ENCODE results near the gene GIPR.
"Not testable (repeated sequence)": the region's sequence is repeated elsewhere in the genome, so short reads cannot be mapped to it uniquely, and the experiment has no call there.

The GIPR gene

DNA sequence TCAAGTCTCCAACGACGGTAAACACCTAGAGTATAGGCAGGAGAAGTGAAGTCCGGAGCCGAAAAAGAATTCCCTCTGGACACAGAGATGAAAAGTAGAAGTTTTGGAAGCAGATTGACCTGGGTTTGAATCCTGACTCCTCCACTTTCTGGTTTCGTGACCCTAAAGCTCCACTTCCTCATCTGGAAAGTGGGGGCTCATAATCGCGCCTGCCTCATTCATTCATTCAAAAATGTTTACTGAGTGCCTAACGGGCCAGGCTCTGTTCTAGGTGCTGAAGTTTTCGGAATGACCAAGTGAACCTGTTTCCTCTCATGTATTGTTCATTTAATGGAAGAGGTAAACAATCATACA lies 21.7 kb upstream of the GIPR start:
- no peak for FAIRE-seq

DNA sequence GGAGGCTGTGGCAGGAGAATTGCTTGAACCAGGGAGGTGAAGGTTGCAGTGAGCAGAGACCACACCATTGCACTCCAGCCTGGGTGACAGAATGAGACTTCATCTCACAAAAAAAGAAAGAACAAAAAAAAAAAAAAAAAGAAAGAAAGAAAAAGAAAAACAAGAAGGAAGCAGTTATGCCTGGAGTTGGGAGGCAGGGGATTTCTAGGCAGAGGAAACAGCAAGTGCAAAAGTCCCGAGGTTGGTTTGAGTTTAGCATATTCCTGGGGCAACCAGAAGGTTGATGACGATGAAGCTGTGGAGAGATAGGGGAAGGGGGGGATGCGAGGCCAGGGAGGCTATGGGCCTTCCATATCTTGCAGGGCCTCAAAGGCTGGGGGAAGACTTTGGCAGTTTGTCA lies 17.3 kb upstream of the GIPR start:
- FAIRE-seq: no peak

DNA sequence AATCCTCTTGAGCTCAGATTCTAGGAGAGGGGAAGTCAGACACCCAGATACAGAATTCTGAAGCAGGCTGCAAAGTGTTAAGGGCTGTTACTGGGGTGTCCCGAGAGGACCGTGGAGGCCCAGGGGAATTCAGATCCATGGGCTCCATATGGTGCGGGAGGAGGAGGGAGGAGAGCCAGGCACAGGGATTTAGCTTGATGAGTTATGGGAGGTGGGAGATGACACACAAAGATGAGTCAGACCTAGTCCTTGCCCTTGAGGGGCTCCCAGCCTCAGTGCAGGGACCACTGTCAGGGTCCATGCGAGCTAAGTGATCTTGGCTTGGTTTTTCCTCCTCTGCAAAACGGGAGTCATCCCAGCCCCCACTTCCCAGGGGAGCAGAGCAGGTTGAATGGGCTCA lies 14.4 kb upstream of the GIPR start:
- no peak for FAIRE-seq

DNA sequence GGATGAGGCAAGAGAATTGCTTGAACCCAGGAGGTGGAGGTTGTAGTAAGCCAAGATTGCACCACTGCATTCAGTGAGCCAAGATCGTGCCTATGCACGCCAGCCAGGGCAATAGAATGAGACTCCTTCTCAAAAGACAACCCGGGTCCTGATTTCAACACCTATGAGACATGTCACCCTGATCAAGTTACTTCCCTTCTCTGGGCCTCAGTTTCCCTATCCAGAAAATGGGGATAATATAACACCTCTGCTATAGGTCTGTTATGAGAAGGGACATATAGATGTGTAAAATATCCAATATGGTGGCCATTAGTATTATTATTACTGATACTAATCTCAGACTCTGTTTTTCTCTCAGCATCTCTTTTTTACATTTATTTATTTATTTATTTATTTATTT lies 12.9 kb upstream of the GIPR start:
- FAIRE-seq: no peak

DNA sequence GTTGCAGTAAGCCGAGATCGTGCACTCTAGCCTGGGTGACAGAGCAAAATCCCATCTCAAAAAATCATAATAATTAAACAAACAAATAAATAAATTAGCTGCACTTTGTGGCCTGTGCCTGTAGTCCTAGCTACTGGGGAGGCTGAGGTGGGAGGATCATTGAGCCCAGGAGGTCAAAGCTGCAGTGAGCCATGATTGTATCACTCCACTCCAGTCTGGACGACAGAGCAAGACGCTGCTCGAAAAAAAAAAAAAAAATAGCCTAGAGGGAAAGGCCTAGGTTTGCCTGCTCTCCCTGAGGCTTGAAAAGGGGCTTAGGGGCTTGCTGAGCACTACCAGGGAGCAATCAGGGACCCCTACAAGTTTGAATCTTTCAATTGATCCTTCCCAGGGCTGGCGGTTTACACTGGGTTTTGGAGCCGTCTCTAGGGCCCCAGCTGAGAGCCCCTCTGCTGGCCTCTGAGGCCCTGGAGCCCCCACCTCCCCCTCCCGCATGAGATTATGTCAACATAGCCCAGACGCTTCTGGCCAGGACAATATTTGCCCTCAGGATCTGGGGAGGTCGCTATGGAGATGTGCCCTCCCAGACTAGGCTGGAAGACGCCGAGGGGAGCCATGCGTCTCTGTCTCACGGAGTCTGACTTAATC lies 10.4 kb upstream of the GIPR start:
- FAIRE-seq: no peak

DNA sequence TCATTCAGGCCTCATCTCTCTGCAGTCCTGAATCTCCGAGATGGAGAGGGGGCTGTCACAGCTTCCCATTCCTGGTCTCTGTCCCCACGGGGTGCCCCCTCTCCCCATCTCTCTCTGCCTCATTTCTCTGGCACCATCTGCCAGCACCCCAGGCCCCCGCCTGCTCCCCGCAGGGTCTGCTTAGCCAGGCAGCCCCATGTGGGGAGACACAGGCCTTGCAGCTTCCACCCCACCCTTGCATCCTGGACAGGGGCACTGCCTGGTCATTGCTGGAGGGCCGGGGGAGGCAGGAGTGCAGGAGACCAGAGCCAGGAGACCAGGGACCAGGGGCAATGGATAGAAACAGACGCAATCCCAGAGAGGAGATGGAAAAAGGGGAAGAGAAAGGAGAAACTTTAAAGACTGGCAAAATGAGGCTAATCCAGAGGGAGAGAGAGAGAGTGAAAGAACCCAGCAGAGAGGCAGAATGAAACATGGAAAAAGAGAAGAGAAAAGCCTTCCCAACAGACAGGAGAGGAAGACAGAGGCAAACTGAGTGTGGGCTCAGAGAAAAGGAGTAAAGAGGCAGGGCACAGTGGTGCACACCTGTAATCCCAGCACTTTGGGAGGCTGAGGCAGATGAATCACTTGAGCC lies 8.8 kb upstream of the GIPR start:
- FAIRE-seq: no peak

DNA sequence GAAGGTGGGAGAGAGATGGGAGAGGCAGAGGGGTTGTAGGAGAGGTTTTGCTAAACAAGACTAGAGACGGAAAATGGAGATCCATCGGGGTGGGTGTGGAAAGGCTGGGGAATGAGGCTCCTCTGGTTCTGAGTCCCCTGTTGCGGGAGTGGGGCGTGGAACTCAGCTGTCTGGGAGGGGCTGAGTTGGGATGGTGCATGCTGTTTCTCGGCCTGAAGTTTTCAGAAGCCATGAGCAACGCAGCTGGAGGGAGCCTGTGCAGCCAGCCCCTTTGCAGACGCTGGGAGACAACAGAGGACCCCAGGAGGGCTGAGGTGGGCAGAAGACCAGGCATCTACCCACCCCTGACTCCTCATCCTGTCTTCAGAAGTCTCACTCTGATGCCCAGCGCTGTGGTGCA lies 7.4 kb upstream of the GIPR start:
- FAIRE-seq: no peak

DNA sequence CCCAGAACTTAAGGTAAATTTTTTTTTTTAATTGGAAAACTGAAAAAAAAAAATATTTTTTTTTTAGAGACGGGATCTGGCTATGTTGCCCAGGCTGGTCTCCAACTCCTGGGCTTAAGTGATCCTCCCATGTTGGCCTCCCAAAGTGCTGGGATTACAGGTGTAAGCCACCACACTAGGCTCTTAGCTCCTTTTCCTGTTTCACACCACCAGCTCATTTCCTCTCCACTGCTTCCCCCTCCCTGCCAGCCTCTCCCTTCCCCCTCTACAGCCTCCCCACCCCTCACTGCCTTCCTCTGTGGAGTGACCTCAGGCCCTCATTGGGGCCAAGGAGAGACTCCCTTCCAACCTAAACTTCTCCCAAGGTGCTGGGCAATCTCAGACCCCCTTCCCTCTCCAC lies 4.2 kb upstream of the GIPR start:
- FAIRE-seq: no peak

DNA sequence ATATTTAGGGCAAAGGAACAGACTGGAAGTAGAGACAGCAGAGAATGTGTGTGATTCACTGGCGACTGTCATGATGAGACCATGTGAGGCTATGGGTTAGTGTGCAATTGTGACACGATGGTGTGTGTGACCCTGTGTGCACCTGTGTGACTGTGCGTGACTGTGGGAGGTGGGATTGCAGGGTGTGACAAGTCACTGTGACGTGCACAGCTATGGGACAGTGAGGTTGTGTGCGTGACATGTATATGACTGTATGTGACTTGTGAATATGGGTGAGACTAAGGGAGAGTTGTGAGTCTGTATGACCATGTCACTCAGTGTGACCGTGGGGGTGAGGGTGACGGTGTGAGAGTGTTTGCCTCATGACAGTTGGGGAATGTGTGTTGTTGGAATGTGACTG lies 3.4 kb upstream of the GIPR start:
- FAIRE-seq: no peak

DNA sequence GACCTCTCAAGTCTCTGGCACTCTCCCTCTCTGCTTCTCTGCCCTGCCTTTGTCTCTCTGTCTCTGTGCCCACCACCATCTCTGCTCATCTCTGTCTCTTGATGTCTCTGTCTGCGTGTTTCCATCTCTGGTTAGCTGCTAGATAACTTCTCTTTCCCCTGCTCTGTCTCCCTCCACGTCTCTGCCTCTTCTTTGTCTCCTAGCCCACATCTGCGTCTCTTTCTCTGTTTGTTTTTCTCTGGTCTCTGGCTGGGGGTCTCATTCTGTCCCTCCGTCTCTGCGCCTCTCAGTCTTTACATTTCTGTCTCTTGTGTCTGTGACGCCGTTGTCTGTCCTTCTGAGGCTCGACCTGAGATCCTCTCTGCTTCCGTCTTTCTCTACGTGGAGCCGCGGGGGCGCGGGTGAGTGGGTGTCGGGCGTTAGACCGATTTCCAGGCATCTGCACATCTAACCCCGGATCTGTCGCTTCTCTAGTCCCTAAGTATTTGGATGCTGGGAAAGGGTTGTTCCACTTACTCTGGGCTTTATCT lies 386 bp downstream of the GIPR start:
- FAIRE-seq: no peak

DNA sequence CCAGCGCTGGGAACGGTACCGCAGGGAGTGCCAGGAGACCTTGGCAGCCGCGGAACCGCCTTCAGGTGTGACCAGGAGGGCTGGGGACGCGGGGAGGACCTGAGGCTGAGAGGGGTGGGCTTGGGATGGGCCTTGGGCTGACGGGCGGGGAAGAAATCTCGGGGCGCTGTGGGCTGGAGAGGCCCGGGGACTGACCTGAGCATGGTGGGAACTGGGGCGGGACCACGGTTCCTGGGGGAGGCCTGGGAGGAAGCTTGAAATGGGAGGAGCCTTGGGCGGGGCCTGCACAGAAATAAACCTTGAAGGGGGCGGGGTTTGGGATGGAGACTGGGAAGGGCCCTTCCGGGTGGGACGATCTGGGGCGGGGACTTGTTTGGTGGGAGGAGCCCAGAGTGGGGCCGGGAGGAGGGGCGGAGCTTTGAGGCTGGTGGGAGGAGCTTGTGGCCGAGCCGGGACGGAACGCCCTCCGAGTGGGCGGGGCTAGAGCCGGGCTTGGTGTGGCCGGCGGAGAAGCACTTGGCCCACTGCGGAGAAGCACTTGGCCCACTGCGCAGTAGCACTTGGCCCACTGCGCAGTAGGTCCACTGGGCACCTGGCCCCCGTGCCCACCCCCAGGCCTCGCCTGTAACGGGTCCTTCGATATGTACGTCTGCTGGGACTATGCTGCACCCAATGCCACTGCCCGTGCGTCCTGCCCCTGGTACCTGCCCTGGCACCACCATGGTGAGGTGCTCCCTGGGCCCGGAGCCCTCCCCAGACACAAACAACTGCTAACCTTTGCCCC lies 2.8 kb downstream of the GIPR start:
- no peak for FAIRE-seq

DNA sequence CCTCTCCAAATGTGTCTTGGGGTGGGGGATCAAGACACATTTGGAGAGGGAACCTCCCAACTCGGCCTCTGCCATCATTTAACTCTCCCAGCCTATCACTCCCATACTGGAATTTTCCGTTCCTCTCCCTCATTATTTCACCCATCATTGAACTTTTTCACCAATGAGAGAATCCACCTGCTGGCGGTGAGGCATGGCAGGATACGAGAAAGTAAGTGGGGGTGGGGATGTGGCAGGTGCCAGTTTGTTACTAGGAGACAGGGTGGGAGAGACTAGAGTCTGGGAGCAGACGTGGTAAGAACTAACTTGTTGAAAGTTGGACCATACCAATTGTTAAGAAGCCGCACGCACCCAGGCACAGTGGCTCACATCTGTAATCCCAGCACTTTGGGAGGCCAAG lies 6.9 kb downstream of the GIPR start:
- FAIRE-seq: no peak

DNA sequence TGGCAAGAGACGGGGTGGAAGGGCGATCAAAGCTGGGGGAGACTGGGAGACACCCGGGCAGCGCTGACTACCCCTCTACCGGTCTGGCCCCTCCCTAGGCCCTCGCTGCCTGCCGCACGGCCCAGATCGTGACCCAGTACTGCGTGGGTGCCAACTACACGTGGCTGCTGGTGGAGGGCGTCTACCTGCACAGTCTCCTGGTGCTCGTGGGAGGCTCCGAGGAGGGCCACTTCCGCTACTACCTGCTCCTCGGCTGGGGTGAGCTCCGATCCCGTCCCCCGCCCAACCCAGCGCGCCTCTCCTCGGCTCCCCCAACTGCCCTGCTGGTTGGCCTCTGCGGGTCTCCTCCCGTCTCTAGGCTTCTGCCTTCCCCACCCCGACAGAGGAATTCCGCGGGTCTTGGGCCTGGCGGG lies 8.8 kb downstream of the GIPR start:
- no peak for FAIRE-seq

DNA sequence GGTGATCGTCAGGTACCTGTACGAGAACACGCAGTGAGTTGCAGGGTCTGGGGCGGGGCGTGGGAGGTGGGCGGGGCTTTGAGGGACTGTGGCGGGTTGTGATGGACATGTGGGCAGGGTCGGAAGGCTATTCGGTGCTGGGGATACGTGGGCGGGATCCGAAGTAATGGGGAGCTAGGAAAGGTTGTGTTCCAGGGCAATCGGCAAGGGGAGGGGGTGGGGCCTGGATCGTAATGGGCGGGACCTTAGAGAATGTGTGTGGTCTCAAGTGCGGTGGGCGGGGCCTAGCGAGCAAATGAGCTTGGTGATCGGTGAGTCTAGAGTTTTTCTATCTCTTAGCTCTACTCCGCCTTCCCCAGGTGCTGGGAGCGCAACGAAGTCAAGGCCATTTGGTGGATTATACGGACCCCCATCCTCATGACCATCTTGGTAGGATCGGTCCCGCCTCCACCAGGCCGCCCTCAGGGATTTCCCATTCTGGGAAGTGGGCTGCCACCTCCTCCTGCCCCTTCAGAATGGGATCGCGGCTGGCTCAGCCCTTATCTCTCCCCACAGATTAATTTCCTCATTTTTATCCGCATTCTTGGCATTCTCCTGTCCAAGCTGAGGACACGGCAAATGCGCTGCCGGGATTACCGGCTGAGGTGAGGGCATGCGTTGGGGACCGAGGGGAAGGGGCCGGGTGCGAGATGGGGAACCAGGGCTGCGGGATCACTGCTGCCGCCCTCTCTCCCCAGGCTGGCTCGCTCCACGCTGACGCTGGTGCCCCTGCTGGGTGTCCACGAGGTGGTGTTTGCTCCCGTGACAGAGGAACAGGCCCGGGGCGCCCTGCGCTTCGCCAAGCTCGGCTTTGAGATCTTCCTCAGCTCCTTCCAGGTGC lies 9.6 kb downstream of the GIPR start:
- no peak for FAIRE-seq

DNA sequence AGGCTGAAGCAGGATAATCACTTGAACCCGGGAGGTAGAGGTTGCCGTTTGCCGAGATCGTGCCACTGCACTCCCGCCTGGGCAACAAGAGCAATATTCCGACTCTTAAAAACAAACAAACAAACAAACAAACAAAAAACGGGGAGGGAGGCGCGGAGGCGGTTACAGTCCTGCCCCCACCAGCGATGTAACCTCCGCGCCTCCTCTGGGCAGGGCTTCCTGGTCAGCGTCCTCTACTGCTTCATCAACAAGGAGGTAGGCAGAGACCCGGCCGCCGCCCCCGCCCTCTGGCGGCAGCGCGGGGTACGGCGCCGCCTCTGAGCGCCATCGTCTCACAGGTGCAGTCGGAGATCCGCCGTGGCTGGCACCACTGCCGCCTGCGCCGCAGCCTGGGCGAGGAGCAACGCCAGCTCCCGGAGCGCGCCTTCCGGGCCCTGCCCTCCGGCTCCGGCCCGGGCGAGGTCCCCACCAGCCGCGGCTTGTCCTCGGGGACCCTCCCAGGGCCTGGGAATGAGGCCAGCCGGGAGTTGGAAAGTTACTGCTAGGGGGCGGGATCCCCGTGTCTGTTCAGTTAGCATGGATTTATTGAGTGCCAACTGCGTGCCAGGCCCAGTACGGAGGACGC lies 13.5 kb downstream of the GIPR start:
- FAIRE-seq: no peak

DNA sequence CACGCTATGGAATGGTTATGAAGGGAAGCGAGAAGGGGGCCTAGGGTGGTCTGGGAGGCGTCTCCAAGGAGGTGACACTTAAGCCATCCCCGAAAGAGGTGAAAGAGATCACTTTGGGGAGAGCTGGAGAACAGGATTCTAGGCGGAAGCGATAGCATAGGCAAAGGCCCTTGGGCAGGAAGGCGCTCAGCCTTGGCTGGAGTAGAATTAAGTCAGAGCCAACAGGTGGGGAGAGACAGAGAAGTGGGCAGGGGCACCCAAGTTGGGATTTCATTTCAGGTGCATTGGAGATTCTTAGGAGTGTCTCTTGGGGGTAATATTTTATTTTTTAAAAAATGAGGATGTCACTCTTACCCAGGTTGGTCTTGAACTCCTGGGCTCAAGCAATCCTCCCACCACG lies 14.1 kb downstream of the GIPR start:
- FAIRE-seq: no peak

DNA sequence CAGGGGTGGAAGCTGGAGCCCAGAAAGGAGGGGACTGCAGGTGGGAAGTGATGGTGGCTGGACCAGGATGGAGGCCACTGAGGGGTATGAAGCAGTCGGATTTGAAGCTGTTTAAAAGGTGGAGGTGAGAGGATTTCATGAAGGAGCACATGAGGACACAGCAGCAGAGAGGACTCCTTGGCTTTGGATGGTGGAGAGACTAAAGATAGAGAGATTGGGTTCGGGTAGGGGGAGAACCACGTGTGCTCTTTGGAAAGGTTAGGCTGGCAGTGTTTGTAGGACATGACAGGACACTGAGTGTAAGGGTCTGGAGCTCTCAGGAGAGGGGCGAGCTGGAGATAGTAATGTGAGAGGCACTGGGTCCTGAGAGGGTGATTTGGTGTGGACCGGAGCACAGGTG lies 14.9 kb downstream of the GIPR start:
- FAIRE-seq: no peak

DNA sequence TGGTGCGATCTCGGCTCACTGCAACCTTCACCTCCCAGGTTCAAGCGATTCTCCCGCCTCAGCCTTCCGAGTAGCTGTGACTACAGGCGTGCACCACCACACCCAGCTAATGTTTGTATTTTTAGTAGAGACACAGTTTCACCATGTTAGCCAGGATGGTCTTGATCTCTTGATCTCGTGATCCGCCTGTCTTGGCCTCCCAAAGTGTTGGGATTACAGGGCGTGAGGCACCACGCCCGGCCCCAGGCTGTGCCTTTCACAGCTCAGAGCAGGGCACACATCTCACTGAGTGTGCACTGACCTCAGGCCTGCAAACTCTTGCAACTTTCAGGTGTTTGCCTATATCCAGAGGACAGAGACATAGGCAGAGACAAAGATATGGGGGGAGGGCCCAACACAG lies 17.0 kb downstream of the GIPR start:
- not testable (repeated sequence) for FAIRE-seq

DNA sequence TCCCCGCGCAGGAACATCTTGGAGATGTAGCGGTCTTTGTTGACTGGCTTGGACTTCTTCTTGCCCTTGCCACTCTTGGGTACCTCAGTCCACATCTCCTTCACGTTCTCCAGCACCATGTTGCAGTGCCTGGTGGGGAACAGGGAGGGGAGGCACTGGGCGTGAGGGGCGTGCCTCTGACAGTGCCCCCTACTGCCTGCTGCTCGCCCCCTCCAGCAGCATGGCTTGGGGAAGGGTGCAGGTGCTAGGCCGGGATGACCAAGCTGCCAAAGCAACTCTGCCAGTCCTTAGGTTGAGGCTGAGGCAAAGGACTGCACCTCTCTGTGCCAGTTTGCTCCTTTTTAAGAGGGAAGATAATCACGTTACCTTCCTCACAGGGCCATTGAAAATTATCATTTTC lies 19.6 kb downstream of the GIPR start:
- FAIRE-seq: no peak

DNA sequence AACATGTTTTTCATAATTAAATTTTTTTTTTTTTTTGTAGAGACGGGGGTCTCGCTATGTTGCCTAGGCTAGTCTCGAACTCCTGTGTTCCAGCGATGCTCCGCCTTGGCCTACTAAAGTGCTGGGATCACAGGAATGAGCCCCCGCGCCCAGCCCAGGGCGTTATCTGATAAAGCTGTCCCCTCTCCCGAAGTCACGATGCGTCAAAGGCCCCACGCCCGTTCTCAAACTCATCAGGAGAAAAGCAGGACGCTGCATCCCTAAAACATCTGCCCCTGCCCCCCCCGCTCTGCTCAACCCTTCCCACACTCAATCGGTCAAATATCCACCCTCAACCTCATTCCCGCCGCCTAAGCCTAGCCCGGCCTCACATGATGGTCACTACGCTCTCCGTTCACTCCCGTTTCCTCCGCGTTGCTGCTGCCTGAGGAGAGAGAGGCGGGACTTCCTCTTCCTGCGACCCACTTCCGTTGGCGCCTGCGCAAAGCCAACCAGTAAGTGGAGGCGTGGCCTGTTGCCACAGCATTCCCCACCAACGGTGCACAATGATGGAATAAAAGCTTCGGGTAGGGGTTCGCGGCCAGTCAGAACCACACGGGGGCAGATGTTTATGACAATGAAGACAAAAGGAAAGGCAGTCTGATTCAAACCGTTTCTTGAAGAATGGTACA lies 23.6 kb downstream of the GIPR start, which contains the start of gene SNRPD2:
Gene SNRPD2, minus strand, starts transcription at position 438 of the 671 bp plus-strand sequence. Its CDS starts 65 bp downstream, at position 373.
- no peak for FAIRE-seq

DNA sequence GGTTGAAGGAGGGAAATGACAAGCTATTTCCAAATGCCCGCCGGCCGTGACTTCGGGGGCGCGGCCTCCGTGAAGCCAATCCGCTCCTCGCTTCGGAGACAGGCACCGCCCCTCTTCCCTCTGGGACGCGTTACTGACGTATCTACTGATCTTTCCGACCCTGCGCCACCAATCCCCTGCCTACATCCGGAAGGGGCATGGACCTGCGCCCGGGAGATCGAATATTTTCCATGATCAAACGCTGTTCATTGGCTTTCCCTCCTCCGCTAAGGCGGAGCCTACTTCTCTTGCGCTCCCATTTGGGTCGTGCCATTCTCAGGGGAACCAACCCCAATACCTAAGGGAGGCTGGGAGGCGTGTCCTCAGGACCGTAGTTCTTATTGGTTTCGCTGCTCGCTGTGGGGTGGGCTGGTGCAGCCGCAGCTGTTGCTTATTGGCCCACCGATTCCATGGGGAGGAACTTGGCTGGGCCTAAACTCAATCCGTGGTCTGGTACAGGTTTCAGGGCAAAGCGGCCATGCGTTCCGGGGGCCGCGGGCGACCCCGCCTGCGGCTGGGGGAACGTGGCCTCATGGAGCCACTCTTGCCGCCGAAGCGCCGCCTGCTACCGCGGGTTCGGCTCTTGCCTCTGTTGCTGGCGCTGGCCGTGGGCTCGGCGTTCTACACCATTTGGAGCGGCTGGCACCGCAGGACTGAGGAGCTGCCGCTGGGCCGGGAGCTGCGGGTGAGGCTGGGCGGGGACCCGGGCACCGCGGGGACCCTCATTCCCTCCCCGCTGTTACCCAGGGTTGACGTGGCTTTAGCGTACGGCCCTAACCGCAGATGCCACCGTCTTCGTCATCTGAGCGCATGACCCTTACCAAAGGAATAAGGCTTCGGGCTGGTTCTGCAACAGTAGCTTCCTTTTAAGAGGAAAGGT lies 24.4 kb downstream of the GIPR start, which contains the start of gene QPCTL:
Gene QPCTL, plus strand, starts transcription at position 480 of the 919 bp plus-strand sequence. Its CDS starts 38 bp downstream, at position 518.
- peak; percentile 99 for FAIRE-seq
